Loucy (cell line): ENCODE measurements around the gene PELI2.

Experiments used
- H2AFZ ChIP-seq: fragments of 200-600 bp; sonication (generic); 2 replicates; pipeline ENCODE4 v1.6.0; 2016; ENCODE audit warnings: antibody characterized with exemption, mild to moderate bottlenecking, low read length, moderate library complexity
- H3F3A ChIP-seq: fragments of 200-600 bp; 2 replicates; pipeline ENCODE4 v1.6.0; 2016; ENCODE audit warnings: antibody characterized with exemption, low read depth, mild to moderate bottlenecking
- H3K27me3 ChIP-seq: fragments of 200-600 bp; sonication (generic); 2 replicates; pipeline ENCODE4 v1.6.1; 2014; ENCODE audit warnings: low read length, mild to moderate bottlenecking; ENCODE audit not compliant: insufficient read depth, poor library complexity, severe bottlenecking
- H3K36me3 ChIP-seq: fragments of 200-600 bp; sonication (generic); 2 replicates; pipeline ENCODE4 v1.6.1; 2016; ENCODE audit warnings: low read length; ENCODE audit not compliant: insufficient read depth
- H3K4me1 ChIP-seq: fragments of 200-600 bp; sonication (generic); 2 replicates; pipeline ENCODE4 v1.5.1; 2014; ENCODE audit warnings: low read length, mild to moderate bottlenecking; ENCODE audit not compliant: insufficient read depth, poor library complexity, severe bottlenecking
- H3K4me2 ChIP-seq: fragments of 200-600 bp; sonication (generic); 2 replicates; pipeline ENCODE4 v1.6.0; 2014; ENCODE audit warnings: antibody characterized with exemption, low read length, low read depth, mild to moderate bottlenecking; ENCODE audit not compliant: poor library complexity, severe bottlenecking
- H3K4me3 ChIP-seq: fragments of 200-600 bp; sonication (generic); 2 replicates; pipeline ENCODE4 v1.5.1; 2014; ENCODE audit warnings: low read length, mild to moderate bottlenecking, mixed read lengths; ENCODE audit not compliant: poor library complexity, severe bottlenecking
- H3K79me2 ChIP-seq: fragments of 200-600 bp; sonication (generic); 2 replicates; pipeline ENCODE4 v1.6.1; 2014; ENCODE audit warnings: low read length; ENCODE audit not compliant: insufficient read depth
- H3K9ac ChIP-seq: fragments of 200-600 bp; sonication (generic); 2 replicates; pipeline ENCODE4 v1.6.0; 2014; ENCODE audit warnings: mild to moderate bottlenecking, low read depth, low read length, moderate library complexity; ENCODE audit not compliant: poor library complexity, severe bottlenecking
- H3K9me2 ChIP-seq: fragments of 200-600 bp; sonication (generic); replicated peaks from 2 replicates; pipeline ENCODE4 v1.6.1; 2016; ENCODE audit warnings: low read depth, low read length, mixed read lengths
- H3K9me3 ChIP-seq: fragments of 200-600 bp; sonication (generic); 2 replicates; pipeline ENCODE4 v1.6.1; 2014; ENCODE audit warnings: mild to moderate bottlenecking, antibody characterized with exemption, low read length, low read depth; ENCODE audit not compliant: insufficient read depth
- H4K20me1 ChIP-seq: fragments of 200-600 bp; sonication (generic); 2 replicates; pipeline ENCODE4 v1.6.0; 2014; ENCODE audit warnings: antibody characterized with exemption, low read length, mild to moderate bottlenecking; ENCODE audit not compliant: insufficient read depth, poor library complexity, severe bottlenecking
- EZH2phosphoT487 ChIP-seq: fragments of 200-600 bp; IDR thresholded peaks from 2 replicates; pipeline ENCODE4 v1.6.1; 2018; ENCODE audit warnings: antibody characterized with exemption, mild to moderate bottlenecking, moderate library complexity, borderline replicate concordance
- TF ChIP-seq, protein P1 (sequence below): fragments of 200-600 bp; sonication (generic); conservative IDR thresholded peaks from 2 replicates; pipeline ENCODE4 v1.5.1; 2014; ENCODE audit warnings: mild to moderate bottlenecking, antibody characterized with exemption, low read length

The PELI2 gene

DNA sequence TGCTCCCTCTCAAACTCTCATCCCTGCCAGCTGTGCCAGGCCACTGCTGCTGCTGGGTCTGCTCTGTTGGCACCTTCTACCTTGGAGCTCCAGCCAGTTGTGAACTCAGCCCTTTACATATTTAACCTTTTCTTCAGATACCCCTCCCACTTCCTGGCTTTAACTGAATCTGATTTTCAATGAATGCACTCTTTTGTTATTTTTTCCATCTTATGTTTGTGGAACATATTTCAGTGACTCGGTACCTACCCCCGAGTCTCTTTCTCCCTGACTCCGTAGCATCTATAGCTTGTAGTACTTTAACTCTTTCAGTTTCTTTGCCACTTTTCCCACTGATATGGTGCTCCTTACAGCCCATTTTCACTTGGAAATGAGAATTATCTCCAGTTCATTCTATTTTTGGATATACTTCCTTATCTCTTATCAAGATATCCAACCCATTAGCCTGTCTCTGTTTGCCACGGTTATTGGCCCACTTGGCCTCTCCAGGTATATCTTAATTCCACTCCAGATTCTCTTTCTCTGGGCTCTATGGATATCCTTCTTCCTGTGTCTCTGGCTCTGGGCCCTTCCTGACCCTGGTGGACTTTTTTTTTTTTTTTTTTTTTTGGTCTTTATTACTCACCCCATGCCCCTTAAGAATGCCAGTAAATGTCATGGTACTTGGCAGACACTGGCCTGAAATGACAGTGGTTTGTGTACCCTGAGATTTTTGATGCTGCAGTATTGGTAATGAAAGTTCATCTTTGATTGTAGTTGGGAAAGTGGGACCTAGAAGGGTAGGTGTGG lies 62.7 kb downstream of the PELI2 start:
- Histone ChIP-seq H3F3A (no peaks in the 10 kb centered on the region; the same call in 1 of the 2 replicates), H4K20me1 (peaks cover 100% of the 10 kb centered on the region), H3K9me3 (no peaks in the 10 kb centered on the region), H3K36me3 (peaks cover 75% of the 10 kb centered on the region), H3K4me1 (peaks cover 32% of the 10 kb centered on the region), H3K27me3 (no peaks in the 10 kb centered on the region), H2AFZ (no peak overlapping the region), H3K9ac (no peak overlapping the region), H3K9me2 (no peaks in the 10 kb centered on the region), H3K4me3 (no peak overlapping the region), H3K4me2 (no peak overlapping the region), H3K79me2 (peaks cover 98% of the 10 kb centered on the region)
- TF ChIP-seq, protein P1, sequence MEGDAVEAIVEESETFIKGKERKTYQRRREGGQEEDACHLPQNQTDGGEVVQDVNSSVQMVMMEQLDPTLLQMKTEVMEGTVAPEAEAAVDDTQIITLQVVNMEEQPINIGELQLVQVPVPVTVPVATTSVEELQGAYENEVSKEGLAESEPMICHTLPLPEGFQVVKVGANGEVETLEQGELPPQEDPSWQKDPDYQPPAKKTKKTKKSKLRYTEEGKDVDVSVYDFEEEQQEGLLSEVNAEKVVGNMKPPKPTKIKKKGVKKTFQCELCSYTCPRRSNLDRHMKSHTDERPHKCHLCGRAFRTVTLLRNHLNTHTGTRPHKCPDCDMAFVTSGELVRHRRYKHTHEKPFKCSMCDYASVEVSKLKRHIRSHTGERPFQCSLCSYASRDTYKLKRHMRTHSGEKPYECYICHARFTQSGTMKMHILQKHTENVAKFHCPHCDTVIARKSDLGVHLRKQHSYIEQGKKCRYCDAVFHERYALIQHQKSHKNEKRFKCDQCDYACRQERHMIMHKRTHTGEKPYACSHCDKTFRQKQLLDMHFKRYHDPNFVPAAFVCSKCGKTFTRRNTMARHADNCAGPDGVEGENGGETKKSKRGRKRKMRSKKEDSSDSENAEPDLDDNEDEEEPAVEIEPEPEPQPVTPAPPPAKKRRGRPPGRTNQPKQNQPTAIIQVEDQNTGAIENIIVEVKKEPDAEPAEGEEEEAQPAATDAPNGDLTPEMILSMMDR, result no peak
- no peak for TF ChIP-seq EZH2phosphoT487

DNA sequence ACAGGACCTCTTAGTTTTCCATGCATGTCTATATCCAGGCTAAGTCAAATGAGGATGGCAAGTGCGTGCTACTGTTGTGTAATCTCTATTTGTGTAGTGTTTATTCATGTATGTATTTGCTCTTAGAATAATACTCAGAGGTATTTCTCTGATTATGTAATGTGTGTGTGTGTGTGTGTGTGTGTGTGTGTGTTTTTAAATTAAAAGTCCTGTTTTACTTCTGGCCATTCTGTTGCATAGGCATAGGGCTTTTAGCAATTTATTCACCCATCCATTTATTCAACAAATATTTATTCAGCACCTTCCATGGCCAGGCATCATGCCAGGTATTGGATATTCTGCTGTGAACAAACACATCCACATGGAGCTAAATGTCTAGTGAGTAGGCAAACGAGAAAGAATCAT lies 63.5 kb downstream of the PELI2 start:
- no peak overlapping the region for H3K4me2 ChIP-seq
- peaks cover 28% of the 10 kb centered on the region for H3K4me1 ChIP-seq
- no peak overlapping the region for H3K9ac ChIP-seq
- H3K79me2 ChIP-seq, result peaks cover 98% of the 10 kb centered on the region
- no peak overlapping the region for H3K4me3 ChIP-seq
- H4K20me1 ChIP-seq, result peaks cover 100% of the 10 kb centered on the region
- H3K9me2 ChIP-seq, result no peaks in the 10 kb centered on the region
- H3K36me3 ChIP-seq, result peaks cover 75% of the 10 kb centered on the region
- H3K27me3 ChIP-seq, result no peaks in the 10 kb centered on the region
- TF ChIP-seq, protein P1, result no peak
- TF ChIP-seq EZH2phosphoT487, result no peak
- no peak overlapping the region for H2AFZ ChIP-seq
- no peaks in the 10 kb centered on the region for H3K9me3 ChIP-seq
- H3F3A ChIP-seq, result no peaks in the 10 kb centered on the region; the same call in 1 of the 2 replicates

GRCh38 chr14:56182410-56182809 lies 64.2 kb downstream of the PELI2 start:
- H3K79me2 ChIP-seq, result peaks cover 98% of the 10 kb centered on the region
- H4K20me1 ChIP-seq, result peaks cover 100% of the 10 kb centered on the region
- TF ChIP-seq, protein P1, result no peak
- no peak for TF ChIP-seq EZH2phosphoT487
- H3K4me3 ChIP-seq, result no peak overlapping the region
- no peak overlapping the region for H3K4me2 ChIP-seq
- H3K36me3 ChIP-seq, result peaks cover 77% of the 10 kb centered on the region
- no peaks in the 10 kb centered on the region for H3K9me3 ChIP-seq
- no peak overlapping the region for H3K9ac ChIP-seq
- no peak overlapping the region for H2AFZ ChIP-seq
- H3F3A ChIP-seq, result no peaks in the 10 kb centered on the region; the same call in 1 of the 2 replicates
- H3K27me3 ChIP-seq, result no peaks in the 10 kb centered on the region
- no peaks in the 10 kb centered on the region for H3K9me2 ChIP-seq
- H3K4me1 ChIP-seq, result peaks cover 21% of the 10 kb centered on the region
